CD4-positive, alpha-beta T cell treated with Interleukin-4 for 4 hours (primary cell): ENCODE results near the gene BRD2.

Experiments used
- DNase-seq: peaks from one replicate; pipeline ENCODE4 v3.0.0-alpha.2; 2020

BRD2 gene

GRCh38 chr6:33001685-33002084 lies 33.3 kb downstream of the BRD2 start:
- no peak for DNase-seq

- no peak for DNase-seq
These were observed 36.5 kb downstream of the BRD2 start for GRCh38 chr6:33004940-33005339.

- no peak for DNase-seq
These were observed 39.5 kb downstream of the BRD2 start for GRCh38 chr6:33007831-33008400.

- peak; percentile 60 for DNase-seq
These were observed 40.8 kb downstream of the BRD2 start, which contains the start of gene HLA-DOA for GRCh38 chr6:33008944-33009861. HLA-DOA (minus strand) TSS chr6:33009591.

GRCh38 chr6:33010356-33010755 lies 42.0 kb downstream of the BRD2 start:
- no peak for DNase-seq

GRCh38 chr6:33013608-33014007 lies 45.2 kb downstream of the BRD2 start:
- no peak for DNase-seq

GRCh38 chr6:33014841-33015634 lies 46.6 kb downstream of the BRD2 start:
- peak; percentile 84 for DNase-seq

- no peak for DNase-seq
These were observed 47.4 kb downstream of the BRD2 start for GRCh38 chr6:33015798-33016197.

GRCh38 chr6:33017018-33017417 lies 48.6 kb downstream of the BRD2 start:
- DNase-seq: no peak

- DNase-seq: no peak
These were observed 49.4 kb downstream of the BRD2 start for GRCh38 chr6:33017694-33018353.

- DNase-seq: no peak
These were observed 50.0 kb downstream of the BRD2 start for GRCh38 chr6:33018418-33018817.

- peak; percentile 41 for DNase-seq
These were observed 50.5 kb downstream of the BRD2 start for GRCh38 chr6:33018904-33019303.

- DNase-seq: no peak
These were observed 51.0 kb downstream of the BRD2 start for GRCh38 chr6:33019372-33019771.

- no peak for DNase-seq
These were observed 53.5 kb downstream of the BRD2 start for GRCh38 chr6:33021917-33022316.

- no peak for DNase-seq
These were observed 55.1 kb downstream of the BRD2 start for GRCh38 chr6:33023536-33023935.

GRCh38 chr6:33024521-33024920 lies 56.1 kb downstream of the BRD2 start:
- DNase-seq: no peak

GRCh38 chr6:33028220-33028849 lies 59.9 kb downstream of the BRD2 start:
- DNase-seq: no peak

- peak; percentile 46 for DNase-seq
These were observed 61.2 kb downstream of the BRD2 start for GRCh38 chr6:33029328-33030184.

GRCh38 chr6:33030245-33030644 lies 61.9 kb downstream of the BRD2 start:
- no peak for DNase-seq
